HepG2 (cell line): ENCODE data around the gene TGM3. TPM values are rescaled to one million over a fixed set of nuclear protein-coding genes. Genes with fewer than 3 reads are reported as not detected.

Source experiments
- CEBPB ChIP-seq: IDR thresholded peaks from 2 replicates; pipeline ENCODE4 v1.6.1; 2011; ENCODE audit warnings: low read depth, low read length, improper control_type of control experiment, borderline replicate concordance
- FOXA1 ChIP-seq, 2 experiments: fragments of 450-650 bp in 1 of 2; sonication (generic) in 1 of 2; formaldehyde crosslinking in 1 of 2; IDR thresholded peaks; 2 replicates each; pipeline versions ENCODE4 v1.4.0 to v1.6.1; 2016 to 2020; ENCODE audit warnings: missing genetic modification reagents in 1 of 2
- HDAC2 ChIP-seq: sonication (generic); formaldehyde crosslinking; IDR thresholded peaks from 2 replicates; pipeline ENCODE4 v1.4.0; 2020; ENCODE audit warnings: missing genetic modification reagents
- MIXL1 ChIP-seq: IDR thresholded peaks from 2 replicates; pipeline ENCODE4 v1.6.1; 2016
- POGZ ChIP-seq: sonication (generic); formaldehyde crosslinking; IDR thresholded peaks from 2 replicates; pipeline ENCODE4 v1.4.0; 2020; ENCODE audit warnings: mild to moderate bottlenecking, missing genetic modification reagents
- REL ChIP-seq: sonication (generic); formaldehyde crosslinking; conservative IDR thresholded peaks from 2 replicates; pipeline ENCODE4 v1.8.0; 2022; ENCODE audit warnings: mild to moderate bottlenecking, missing genetic modification reagents, moderate library complexity
- SP140L ChIP-seq: sonication (generic); formaldehyde crosslinking; IDR thresholded peaks from 2 replicates; pipeline ENCODE4 v1.4.0; 2020; ENCODE audit warnings: missing genetic modification reagents, borderline replicate concordance
- THAP11 ChIP-seq: IDR thresholded peaks from 2 replicates; pipeline ENCODE4 v1.6.1; 2016; ENCODE audit warnings: missing biosample characterization, missing genetic modification reagents
- ZNF17 ChIP-seq: sonication (generic); formaldehyde crosslinking; IDR thresholded peaks from 2 replicates; pipeline ENCODE4 v1.5.0; 2020; ENCODE audit warnings: mild to moderate bottlenecking, missing genetic modification reagents
- ZNF331 ChIP-seq: sonication (generic); formaldehyde crosslinking; IDR thresholded peaks from 2 replicates; pipeline ENCODE4 v1.4.0; 2020; ENCODE audit warnings: missing genetic modification reagents
- polyA plus RNA-seq, 8 experiments: library from polyadenylated mRNA; depleted of rRNA in 3 of 8; stranded (reverse) in 7 of 8; unstranded in 1 of 8; fragments of >200 nt; fragmentation: Illumina TruSeq in 4 of 8; extraction: Trizol in 4 of 8; gene quantifications; 2 replicates each; pipeline versions ENCODE4 v1.2.1 to v1.2.3, GENCODE V29; 2011 to 2016; ENCODE audit warnings: low read depth in 4 of 8, missing spikeins in 1 of 8, mixed read lengths in 1 of 8; ENCODE audit not compliant: insufficient read depth in 1 of 8
- total RNA-seq, 5 experiments: library from RNA; depleted of rRNA; stranded (reverse); fragments of >200 nt; fragmentation: Illumina TruSeq; extraction: Trizol; gene quantifications; 2 replicates each; pipeline ENCODE4 v1.2.3, GENCODE V29; 2016; ENCODE audit warnings: low read depth in 1 of 5
- TF ChIP-seq, protein P1 (sequence below): IDR thresholded peaks from 2 replicates; pipeline ENCODE4 v1.6.1; 2016; ENCODE audit warnings: low read depth, missing genetic modification reagents, missing compliant biosample characterization
- TF ChIP-seq, protein P2 (sequence below): sonication (generic); formaldehyde crosslinking; IDR thresholded peaks from 2 replicates; pipeline ENCODE4 v1.8.0; 2022; ENCODE audit warnings: mild to moderate bottlenecking, missing genetic modification reagents
- TF ChIP-seq, protein P3 (sequence below): sonication (generic); formaldehyde crosslinking; conservative IDR thresholded peaks from 2 replicates; pipeline ENCODE4 v1.8.0; 2022; ENCODE audit warnings: mild to moderate bottlenecking, moderate library complexity, missing genetic modification reagents
- TF ChIP-seq, protein P4 (sequence below): sonication (generic); formaldehyde crosslinking; IDR thresholded peaks from 2 replicates; pipeline ENCODE4 v1.5.1; 2020; ENCODE audit warnings: mild to moderate bottlenecking, missing genetic modification reagents, borderline replicate concordance

The TGM3 gene
- total and polyA plus RNA-seq, 2 of the 13 experiments (the other 11 are each of a cell fraction or from before 2014, with no cell fraction given), result not detected

DNA sequence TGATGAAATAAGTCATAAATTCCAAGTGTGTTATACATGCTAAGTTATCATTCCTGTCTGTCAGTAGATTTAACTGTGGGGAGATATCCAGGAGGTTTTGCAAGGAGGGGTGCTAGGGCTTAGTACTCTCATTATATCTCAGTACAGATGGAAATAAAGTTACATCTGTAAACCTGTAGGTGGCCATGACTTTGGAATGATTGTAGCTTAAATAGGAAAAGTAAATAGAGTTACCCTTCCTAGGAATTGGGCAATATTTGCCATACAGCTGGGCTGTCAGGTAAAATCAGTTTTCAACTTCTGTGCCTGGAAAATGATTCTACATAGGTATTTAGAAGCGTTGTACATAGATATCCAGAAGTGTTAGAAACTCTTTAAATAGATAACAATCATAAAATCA, 19.8 kb upstream of the TGM3 start (continued):
- TF ChIP-seq MIXL1 (CRISPR knock-in tag) (peak; percentile 83), THAP11 (CRISPR knock-in tag) (peak; percentile 52; the same call in 1 of the 2 replicates), POGZ (no peak), CEBPB (peak; percentile 95), ZNF331 (CRISPR knock-in tag) (peak; percentile 63; the same call in 1 of the 2 replicates), REL (CRISPR knock-in tag) (no peak), ZNF17 (CRISPR knock-in tag) (no peak), FOXA1 (IDR thresholded peaks at IDR 0.05) (no peak), FOXA1 (CRISPR knock-in tag; IDR thresholded peaks at IDR 0.05) (peak; percentile 91), HDAC2 (CRISPR knock-in tag) (peak; percentile 61; the same call in 1 of the 2 replicates), SP140L (CRISPR knock-in tag) (0 out of 2 replicates have a peak, but pooled peaks have one; percentile 58)
- TF ChIP-seq, protein P1, sequence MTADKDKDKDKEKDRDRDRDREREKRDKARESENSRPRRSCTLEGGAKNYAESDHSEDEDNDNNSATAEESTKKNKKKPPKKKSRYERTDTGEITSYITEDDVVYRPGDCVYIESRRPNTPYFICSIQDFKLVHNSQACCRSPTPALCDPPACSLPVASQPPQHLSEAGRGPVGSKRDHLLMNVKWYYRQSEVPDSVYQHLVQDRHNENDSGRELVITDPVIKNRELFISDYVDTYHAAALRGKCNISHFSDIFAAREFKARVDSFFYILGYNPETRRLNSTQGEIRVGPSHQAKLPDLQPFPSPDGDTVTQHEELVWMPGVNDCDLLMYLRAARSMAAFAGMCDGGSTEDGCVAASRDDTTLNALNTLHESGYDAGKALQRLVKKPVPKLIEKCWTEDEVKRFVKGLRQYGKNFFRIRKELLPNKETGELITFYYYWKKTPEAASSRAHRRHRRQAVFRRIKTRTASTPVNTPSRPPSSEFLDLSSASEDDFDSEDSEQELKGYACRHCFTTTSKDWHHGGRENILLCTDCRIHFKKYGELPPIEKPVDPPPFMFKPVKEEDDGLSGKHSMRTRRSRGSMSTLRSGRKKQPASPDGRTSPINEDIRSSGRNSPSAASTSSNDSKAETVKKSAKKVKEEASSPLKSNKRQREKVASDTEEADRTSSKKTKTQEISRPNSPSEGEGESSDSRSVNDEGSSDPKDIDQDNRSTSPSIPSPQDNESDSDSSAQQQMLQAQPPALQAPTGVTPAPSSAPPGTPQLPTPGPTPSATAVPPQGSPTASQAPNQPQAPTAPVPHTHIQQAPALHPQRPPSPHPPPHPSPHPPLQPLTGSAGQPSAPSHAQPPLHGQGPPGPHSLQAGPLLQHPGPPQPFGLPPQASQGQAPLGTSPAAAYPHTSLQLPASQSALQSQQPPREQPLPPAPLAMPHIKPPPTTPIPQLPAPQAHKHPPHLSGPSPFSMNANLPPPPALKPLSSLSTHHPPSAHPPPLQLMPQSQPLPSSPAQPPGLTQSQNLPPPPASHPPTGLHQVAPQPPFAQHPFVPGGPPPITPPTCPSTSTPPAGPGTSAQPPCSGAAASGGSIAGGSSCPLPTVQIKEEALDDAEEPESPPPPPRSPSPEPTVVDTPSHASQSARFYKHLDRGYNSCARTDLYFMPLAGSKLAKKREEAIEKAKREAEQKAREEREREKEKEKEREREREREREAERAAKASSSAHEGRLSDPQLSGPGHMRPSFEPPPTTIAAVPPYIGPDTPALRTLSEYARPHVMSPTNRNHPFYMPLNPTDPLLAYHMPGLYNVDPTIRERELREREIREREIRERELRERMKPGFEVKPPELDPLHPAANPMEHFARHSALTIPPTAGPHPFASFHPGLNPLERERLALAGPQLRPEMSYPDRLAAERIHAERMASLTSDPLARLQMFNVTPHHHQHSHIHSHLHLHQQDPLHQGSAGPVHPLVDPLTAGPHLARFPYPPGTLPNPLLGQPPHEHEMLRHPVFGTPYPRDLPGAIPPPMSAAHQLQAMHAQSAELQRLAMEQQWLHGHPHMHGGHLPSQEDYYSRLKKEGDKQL, result 0 out of 2 replicates have a peak, but pooled peaks have one; percentile 57
- TF ChIP-seq, protein P2, sequence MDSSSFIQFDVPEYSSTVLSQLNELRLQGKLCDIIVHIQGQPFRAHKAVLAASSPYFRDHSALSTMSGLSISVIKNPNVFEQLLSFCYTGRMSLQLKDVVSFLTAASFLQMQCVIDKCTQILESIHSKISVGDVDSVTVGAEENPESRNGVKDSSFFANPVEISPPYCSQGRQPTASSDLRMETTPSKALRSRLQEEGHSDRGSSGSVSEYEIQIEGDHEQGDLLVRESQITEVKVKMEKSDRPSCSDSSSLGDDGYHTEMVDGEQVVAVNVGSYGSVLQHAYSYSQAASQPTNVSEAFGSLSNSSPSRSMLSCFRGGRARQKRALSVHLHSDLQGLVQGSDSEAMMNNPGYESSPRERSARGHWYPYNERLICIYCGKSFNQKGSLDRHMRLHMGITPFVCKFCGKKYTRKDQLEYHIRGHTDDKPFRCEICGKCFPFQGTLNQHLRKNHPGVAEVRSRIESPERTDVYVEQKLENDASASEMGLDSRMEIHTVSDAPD (CRISPR knock-in tag), result peak; percentile 82; the same call in 1 of the 2 replicates
- TF ChIP-seq, protein P3, sequence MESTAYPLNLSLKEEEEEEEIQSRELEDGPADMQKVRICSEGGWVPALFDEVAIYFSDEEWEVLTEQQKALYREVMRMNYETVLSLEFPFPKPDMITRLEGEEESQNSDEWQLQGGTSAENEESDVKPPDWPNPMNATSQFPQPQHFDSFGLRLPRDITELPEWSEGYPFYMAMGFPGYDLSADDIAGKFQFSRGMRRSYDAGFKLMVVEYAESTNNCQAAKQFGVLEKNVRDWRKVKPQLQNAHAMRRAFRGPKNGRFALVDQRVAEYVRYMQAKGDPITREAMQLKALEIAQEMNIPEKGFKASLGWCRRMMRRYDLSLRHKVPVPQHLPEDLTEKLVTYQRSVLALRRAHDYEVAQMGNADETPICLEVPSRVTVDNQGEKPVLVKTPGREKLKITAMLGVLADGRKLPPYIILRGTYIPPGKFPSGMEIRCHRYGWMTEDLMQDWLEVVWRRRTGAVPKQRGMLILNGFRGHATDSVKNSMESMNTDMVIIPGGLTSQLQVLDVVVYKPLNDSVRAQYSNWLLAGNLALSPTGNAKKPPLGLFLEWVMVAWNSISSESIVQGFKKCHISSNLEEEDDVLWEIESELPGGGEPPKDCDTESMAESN (CRISPR knock-in tag), result 0 out of 2 replicates have a peak, but pooled peaks have one; percentile 35
- TF ChIP-seq, protein P4, sequence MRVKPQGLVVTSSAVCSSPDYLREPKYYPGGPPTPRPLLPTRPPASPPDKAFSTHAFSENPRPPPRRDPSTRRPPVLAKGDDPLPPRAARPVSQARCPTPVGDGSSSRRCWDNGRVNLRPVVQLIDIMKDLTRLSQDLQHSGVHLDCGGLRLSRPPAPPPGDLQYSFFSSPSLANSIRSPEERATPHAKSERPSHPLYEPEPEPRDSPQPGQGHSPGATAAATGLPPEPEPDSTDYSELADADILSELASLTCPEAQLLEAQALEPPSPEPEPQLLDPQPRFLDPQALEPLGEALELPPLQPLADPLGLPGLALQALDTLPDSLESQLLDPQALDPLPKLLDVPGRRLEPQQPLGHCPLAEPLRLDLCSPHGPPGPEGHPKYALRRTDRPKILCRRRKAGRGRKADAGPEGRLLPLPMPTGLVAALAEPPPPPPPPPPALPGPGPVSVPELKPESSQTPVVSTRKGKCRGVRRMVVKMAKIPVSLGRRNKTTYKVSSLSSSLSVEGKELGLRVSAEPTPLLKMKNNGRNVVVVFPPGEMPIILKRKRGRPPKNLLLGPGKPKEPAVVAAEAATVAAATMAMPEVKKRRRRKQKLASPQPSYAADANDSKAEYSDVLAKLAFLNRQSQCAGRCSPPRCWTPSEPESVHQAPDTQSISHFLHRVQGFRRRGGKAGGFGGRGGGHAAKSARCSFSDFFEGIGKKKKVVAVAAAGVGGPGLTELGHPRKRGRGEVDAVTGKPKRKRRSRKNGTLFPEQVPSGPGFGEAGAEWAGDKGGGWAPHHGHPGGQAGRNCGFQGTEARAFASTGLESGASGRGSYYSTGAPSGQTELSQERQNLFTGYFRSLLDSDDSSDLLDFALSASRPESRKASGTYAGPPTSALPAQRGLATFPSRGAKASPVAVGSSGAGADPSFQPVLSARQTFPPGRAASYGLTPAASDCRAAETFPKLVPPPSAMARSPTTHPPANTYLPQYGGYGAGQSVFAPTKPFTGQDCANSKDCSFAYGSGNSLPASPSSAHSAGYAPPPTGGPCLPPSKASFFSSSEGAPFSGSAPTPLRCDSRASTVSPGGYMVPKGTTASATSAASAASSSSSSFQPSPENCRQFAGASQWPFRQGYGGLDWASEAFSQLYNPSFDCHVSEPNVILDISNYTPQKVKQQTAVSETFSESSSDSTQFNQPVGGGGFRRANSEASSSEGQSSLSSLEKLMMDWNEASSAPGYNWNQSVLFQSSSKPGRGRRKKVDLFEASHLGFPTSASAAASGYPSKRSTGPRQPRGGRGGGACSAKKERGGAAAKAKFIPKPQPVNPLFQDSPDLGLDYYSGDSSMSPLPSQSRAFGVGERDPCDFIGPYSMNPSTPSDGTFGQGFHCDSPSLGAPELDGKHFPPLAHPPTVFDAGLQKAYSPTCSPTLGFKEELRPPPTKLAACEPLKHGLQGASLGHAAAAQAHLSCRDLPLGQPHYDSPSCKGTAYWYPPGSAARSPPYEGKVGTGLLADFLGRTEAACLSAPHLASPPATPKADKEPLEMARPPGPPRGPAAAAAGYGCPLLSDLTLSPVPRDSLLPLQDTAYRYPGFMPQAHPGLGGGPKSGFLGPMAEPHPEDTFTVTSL (CRISPR knock-in tag), result peak; percentile 66; the same call in 1 of the 2 replicates
